NCI-H774 (cell line): ENCODE results near the gene MRTO4.
"Not testable (repeated sequence)": the region's sequence is repeated elsewhere in the genome, so short reads cannot be mapped to it uniquely, and the experiment has no call there.

Experiments used
- DNase-seq: peaks from one replicate; lab custom pipeline; 2025; lab: John Stamatoyannopoulos, UW

Gene MRTO4

DNA sequence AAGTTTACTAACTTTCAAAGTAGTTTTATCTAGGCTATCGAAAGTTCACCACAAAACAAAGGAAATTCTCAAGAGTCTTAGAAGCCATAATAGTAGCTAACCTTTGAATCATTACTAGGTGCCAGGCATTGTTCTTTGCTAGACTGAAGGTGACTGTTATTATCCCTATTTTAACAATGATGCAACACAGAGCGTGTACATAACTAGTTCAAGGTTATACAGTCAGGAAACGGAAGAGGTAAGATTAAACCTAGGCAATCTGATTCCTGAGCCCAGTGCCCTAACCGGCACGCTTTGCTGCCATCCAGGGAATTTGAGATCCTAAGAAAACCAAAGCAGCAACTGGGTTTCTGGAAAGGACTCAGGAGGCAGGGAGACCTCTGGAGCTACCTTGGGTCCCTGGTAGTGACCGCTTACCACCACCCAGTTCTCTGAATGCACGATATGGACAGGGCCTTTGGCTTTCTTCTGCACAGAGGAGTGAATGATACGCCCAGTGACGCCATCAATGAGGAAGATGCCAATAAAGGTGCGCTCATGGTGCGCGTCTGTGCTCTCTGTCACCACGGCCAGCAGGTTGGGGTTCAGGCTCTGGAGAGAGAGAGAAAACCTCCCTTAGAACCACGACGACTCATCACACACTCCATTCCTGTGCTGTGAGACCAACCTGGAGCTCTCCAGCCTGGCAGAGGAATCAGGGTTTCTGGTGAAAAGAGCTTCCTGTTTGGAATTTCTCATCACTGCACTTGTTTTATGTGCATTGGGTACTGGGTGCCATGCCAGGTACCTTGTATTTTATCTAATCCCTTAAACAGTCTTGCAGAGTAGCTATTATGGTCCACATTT lies 28.4 kb upstream of the MRTO4 start:
- DNase-seq: no peak

DNA sequence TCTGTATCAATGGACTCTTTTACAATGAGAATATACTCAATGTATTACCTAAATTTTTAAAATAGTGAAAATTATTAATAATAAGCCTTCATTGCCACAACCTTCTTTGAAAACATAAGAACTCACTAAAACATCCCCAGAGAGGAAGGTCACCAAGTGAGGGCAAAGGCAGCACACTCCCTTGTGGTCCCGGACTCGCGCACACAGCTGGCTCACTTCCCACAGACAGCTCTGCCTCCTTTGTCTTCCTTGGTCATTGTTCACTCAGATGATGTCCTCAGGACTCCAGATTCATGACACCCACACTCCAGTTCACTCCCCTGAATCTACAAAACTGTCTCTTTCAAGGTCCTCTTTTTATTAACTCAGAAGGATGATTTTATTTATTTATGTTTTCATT lies 22.4 kb upstream of the MRTO4 start:
- DNase-seq: no peak

DNA sequence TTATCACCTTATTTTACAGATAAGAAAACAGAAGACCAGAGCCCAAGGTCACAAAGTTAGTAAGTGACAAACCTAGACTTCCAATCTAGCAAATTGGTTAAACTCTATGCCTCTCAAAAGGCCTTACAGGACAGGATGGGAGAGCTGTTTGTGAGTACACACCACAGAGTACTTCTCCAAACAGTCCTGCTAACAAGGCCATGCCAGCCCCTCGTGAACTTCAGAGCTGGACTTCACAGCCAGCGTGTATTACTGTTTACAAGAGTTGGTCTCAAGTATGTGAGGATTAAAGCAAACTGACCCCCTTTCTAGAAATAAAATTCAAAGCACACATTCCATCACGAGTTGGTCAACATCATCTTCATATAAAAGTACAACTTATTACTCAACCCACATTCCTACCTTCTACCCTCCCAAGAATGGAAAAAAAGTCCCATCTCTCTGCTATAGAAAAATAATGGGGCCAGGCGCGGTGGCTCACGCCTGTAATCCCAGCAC lies 21.7 kb upstream of the MRTO4 start:
- DNase-seq: no peak

- DNase-seq: not testable (repeated sequence)
Observed at GRCh38 chr1:19231736-19232523, 19.7 kb upstream of the MRTO4 start.

GRCh38 chr1:19232524-19232846 lies 19.1 kb upstream of the MRTO4 start:
- DNase-seq: no peak

GRCh38 chr1:19234224-19234623 lies 17.4 kb upstream of the MRTO4 start:
- DNase-seq: no peak

- no peak for DNase-seq
Observed at GRCh38 chr1:19239876-19240275, 11.7 kb upstream of the MRTO4 start.

DNA sequence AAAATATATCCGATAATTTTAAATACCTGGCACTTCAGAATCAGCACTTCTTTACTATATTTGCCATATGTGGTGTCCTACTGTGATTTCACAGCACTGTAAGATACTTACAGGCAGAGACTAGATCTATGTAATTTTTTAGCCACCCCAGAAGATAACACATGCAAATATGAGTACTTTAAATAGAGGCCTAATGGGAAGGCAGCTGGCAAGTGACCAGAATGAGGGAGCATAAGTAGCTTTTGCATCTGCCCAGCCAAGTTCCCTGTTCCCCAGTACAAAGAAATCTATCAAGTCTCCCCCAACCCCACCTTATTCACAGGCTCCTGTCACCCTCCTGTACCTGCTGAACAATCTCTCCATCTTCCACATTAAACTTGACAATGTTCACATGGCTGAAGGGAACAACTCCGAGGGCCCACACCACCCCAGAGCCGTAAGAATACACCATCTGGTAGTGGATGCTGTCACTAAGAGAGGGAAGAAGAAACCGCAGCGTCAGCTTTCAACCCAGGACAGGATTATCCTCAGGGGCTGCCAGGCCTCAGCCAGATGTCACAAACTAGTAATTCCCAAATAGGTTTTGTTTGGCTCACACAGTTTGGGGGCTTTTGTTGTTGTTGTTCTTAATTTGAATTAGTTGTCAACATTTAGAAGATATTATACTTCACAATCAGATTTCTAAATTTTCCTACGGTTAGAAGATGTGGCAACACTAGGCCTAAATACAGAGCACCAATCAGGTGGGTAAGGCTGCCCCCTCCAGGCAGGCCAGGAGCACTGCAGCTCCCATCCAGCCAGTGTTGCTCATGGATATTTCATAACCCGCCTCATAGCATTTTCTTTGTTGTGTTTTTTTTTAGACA lies 10.7 kb upstream of the MRTO4 start:
- DNase-seq: no peak

- no peak for DNase-seq
Observed at GRCh38 chr1:19250629-19251304, 838 bp upstream of the MRTO4 start.

DNA sequence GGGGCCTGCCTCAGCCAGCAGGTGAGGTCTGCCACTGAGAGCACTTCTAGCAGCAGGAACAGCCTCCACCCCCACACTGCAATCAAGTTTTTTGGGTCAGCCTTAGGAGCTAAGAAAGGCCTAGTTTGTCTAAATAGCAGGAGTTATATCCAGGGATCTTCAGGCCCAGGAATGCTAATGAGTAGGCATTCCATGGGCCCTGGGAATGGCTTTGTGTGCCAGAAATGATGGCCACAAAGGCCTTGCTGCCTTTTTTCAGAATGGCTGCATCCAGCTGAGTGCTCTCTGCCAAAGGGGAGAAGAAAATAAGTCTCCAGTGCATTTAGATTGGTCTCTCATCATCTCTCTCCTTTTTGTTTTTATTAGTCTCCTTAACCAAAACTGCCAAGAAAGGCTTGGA lies 2.8 kb downstream of the MRTO4 start:
- DNase-seq: no peak

- no peak for DNase-seq
Observed at GRCh38 chr1:19255288-19255687, 3.7 kb downstream of the MRTO4 start.

- not testable (repeated sequence) for DNase-seq
Observed at GRCh38 chr1:19256301-19256700, 4.7 kb downstream of the MRTO4 start.

DNA sequence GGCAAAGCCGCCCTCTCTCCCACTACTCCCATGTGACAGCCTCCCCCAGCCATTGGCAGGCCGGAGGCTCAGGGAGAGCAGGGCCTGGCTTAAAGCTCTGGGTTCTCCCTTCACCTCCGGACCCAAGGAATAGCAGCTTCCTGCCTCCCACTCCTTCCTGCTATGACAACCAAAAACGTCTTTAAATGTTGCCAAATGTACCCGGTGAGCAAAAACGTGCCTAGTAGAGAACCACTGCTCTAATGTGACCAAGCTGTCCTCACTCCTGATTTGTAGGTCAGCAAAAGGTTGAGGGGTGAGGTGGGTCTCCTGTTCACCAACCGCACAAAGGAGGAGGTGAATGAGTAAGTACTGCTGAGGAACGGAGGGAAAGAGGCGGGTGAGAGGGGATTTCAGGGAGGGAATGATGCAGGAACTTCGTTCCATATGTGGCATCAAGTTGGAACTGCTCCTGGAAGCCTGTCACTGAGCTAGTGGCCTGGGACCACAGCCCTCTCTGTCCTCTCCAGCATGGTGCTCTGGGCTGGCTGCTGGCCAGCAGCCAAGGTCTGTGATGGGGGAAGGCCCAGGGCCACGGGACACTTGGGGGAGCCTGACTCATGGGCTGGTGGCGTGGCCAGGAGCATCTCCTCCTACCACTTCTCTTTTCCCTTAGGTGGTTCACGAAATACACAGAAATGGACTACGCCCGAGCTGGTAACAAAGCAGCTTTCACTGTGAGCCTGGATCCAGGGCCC lies 5.7 kb downstream of the MRTO4 start:
- no peak for DNase-seq

DNA sequence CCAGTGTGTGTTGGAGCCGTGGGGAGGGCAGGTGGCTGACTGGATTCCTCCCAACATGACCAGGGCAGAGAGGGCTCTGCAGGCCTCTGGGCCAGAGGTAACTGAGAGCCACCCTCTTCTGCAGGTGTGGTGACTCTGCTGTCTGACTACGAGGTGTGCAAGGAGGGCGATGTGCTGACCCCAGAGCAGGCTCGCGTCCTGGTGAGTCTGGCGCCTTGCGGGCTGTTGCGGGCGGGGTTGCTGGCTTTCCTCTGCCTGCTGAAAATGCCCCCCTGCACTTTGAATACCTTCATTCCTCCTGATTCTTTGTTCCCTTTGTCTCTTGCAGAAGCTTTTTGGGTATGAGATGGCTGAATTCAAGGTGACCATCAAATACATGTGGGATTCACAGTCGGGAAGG lies 6.7 kb downstream of the MRTO4 start:
- no peak for DNase-seq

DNA sequence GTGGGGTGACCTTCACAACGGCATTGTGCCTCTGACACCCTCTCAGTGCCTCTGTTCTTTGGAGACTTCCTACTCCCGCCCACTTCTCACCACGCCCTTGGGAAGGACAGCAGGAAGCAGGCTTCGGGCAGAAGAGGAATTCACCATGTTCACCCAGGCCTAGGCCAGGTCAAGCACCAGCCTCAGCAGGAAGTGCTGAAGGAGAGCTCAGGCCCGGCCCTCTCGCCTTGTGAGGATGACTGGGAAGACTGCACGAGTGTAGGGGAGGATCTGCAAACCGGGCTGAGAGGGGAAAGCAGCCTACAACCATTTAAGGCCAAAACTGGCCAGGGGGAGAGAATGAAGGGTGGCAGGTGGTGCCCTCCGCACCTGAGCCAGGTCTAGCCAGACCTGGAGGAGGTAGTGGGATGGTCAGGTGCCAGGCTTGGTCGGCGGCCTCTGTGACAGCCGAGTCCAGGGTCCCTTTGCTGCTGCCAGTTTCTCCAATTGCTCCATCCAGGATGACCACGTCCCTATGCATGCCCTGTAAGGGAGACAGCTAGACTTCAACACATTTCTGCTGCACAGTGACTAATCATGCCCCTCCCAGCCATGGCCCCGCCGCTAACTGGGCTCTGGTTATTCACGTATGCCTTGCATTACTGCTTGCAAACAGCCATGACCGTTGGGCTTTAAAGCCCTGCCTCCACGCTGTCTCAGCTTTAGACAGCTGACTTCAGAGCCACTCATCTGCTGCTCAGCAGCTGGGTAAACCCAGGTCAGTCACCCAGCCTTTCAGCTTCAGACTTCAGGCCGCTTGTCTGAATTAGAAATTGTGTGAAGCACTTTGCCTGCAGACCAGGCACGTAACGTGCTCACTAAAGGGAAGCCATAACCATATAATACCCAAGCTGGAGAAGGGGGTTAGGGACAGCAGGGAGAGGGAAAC lies 8.9 kb downstream of the MRTO4 start:
- DNase-seq: peak; percentile 59

GRCh38 chr1:19262047-19262446 lies 10.4 kb downstream of the MRTO4 start:
- DNase-seq: no peak

DNA sequence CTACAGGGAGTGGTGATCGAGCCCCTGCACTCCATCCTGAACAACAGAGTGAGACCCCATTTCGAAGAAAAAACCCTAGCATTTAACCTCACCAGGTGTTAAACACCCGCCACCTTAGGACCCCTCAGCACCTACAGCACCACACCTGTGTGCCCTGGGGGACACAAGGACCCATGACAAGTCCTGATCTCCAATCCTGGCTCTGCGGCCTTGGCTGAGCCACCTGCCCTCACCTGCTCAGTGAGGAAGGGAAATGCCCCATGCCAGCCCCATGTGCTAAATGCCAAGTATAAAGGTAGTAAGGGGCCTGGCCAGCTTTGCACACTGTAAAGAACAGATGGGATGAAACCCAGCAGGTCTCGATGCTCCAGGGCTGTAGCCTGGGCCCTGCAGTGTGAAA lies 11.1 kb downstream of the MRTO4 start:
- no peak for DNase-seq

- DNase-seq: no peak
Observed at GRCh38 chr1:19268445-19268844, 16.8 kb downstream of the MRTO4 start.

DNA sequence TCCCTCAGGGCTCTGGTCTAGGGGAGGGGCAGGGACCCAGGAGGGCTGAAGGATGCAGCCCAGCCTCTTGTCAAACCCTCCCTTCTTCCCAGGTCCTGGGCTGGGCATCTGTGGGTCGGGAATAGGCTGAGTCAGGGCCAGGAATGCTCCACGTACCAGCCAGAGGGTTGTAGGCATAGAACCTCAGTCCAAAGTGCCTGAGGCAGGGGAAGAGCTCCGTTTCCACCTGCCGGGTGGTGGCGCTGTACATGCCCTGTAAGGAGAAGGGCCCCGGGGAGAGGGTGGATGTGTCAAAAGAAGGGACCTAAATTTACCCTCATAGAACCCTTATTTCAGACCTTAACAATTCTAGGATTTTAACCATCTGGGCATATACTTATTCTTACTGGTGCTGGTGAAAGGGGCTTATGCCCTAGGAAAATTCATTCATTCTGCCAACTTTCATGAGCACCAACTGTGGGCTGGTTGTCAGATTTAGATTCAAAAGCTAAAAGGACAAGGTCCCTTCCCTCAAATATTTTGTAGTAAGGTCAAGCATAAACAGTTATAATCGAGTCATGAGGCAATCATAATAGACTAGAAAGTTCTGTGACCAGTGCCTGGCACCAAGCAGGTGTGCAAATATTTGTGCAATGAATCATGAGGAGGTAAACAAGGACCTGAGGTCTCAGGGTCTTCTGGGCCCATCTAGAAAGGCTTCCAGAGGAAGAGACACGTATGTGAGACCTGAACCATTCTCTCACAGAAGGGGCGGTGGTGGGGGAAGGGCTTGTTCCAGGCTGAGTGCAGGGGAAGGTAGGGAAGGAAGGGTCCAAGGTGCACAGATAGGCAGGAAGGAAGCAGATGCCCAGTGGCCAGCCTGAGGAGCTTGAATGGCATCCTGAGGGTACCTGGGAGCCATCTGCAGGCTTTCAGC lies 18.1 kb downstream of the MRTO4 start:
- DNase-seq: not testable (repeated sequence)
